UCSD-AML1 (cell line): ENCODE data around the gene SHF.
A peak's percentile ranks its signal among the peaks of the same experiment; 100 is the strongest.

Experiments used
- DNase-seq: peaks from one replicate; lab custom pipeline; 2025; ENCODE audit not compliant: unreplicated experiment; lab: John Stamatoyannopoulos, UW

The SHF gene

DNA sequence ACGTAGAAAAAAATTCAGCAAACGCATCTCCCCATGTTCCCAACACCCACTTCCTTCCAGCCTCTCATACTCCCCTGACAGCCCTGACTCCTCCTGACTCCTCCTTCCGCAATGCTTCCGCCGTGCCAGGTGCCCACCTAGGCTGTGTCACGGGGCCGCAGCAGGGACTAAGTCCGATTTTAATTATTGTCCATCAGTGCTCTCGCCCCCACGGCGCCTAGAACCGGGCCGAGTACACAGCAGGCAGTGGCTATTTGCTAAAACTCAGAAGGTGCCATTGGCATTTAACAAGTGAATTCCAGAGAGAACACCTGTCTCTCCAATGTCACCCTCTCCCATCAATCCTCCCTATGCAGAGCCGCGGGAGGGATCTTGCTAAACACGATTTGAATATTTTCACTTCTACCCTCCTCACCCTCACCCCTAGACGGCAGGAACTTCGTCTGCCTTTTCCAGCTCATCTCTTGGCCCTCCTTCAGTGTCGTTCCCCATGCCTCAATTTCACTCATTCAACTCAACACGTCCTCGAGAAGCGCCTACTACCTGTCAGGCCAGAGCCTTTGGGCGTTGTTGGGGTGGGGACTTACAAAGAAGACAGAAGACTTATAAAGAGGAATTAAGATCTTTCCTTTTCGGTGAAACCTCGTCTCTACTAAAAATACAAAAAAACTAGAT lies 11.5 kb upstream of the SHF start:
- DNase-seq, result peak; percentile 58

DNA sequence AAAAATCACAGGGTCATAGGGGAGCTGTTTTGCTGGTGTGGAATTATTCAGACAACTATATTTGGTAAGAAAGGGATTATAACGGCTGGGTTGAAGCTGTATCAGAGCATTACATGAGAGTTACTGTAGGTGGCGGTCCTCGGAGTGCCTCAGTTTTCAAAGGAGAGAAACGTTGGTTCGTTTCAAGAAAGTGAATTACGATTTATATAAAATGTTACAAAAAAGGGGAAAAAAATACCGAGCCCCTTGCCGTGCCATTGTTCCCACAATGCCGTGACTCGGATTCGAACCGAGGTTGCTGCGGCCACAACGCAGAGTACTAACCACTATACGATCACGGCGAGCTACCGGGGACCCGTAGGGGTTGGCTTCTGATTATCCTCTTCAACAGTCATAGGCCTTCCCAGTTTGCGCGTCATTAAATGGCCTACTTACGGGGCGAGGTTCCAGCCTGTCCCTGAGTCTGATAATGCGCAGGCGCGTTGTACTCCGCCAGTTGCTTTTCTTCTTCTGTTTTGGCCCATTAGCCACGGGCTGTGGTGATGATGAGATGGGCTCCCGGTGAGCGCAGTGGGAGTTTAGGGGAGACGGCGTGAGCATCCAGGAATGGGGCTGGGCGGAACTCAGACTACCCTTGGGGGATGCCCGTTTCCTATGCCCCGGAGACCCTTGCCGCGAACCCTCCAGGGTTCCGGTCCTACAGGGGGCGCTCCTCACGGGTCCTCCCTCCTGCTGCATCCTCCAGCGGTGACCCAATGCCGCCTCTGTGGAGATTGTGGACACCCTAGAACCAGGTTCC lies 10.8 kb upstream of the SHF start:
- peak; percentile 94 for DNase-seq

DNA sequence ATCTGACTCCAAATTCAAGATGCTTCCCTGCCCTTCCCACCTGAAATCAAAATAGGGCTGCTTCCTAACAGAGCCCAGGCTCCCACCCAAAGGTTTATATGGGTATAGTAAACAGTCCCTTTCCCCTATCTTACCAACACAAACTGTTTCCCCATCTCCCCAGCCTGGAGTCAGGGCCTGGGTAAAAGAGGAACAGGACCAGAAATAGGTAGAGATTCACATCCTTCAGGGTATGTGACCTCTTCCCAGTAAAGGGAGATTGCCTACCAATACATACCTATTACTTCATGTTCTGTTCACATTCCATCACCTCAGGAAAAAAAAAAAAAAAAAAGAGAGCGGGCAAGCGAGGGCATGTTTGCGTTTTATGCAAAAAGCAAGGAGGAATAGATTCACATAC lies 9.7 kb upstream of the SHF start:
- DNase-seq, result no peak

DNA sequence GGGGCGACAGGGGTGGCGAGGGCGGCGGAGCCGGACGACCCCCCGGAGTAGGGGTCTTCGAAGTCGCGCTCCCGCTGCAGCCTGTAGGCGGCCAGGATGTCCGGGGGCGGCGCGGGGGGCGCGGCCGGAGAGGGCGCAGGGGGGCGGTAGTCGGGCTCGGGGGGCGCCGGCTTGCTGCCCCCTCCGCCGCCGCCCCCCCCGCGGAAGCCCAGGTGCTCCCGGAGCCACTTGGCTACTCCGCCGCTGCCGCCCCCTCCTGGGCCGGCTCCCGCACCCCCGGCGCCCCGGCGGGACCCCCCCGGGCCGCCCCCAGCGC lies 230 bp downstream of the SHF start:
- DNase-seq, result no peak

DNA sequence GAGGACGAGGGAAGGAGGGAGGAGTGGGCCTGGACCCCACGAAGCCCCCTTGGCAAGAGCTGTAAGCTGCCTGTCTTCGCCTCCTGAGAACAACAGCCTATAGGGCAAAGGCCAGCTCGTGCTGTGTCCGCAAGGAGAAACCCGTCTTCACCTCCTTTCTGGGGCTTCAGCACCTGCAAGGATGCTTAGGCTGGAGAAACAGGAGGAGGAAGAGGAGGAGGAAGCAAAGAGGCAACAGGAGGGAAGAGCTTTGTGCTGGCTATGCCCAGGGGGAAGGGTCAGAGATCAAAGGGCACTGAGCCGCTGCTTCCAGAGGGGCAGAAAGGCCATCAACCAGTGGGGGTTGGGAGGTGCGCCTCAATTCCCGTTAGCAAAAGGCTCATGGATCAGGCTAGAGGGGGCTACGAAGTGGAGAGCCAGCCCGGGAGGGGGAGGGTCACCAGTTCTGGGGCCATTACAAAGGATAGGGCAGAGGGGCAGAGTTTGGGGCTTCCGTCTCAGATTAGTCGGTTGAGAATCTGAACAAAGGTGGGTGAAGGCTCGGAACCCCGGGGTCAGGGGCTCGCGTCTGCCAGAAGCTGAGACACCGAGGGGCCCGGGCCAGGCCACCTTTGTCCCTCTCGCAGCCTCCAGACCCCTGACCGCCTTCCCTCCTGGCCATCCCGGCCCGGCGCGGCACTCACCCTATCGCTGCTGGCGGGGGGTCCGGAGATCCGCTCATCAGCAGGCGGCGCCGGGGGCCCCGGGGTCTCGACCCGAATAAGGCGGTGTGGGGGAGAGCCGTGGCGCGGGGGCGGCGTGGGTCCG lies 792 bp downstream of the SHF start:
- DNase-seq, result no peak

DNA sequence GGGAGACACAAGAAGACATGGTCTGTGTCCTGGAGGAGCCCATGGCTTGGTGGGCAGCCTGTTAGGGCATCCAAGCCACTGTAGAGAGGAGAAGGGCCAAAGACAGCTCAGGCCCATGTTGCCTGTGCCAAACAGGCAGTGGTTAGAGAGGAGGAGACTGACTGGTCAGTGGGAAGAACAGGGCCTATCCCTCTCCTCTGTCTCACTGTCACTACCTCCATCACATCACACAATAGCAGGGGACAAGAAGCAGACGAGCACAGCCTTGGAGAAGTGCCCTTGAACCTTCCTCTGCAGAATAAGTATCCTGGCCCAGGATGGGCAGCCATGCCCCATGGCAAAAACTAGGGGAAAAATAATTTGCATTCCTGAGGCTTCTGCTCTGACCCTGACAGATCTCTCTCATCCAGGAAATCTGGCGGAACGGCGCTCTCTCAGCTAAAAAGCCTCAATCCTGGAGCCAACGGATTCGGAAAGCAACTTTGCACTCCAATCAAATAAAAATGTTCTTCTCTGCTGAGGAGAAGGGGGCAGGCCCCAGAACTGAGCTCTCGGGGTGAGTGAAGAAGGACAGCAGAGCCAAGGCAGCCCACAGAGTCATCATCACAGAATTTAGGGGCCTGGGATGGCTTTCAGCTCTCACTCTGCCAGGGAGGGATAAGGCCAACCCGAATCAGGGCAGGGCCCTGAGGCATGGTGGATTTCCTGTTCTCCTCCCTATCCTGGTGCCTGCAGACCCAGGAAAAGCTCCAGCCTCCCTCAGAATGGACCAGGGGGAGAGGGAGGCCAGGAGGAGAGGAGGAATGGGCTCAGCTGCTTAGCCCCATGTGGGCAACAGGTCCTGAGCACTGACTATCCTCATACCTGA lies 1.6 kb downstream of the SHF start:
- no peak for DNase-seq

DNA sequence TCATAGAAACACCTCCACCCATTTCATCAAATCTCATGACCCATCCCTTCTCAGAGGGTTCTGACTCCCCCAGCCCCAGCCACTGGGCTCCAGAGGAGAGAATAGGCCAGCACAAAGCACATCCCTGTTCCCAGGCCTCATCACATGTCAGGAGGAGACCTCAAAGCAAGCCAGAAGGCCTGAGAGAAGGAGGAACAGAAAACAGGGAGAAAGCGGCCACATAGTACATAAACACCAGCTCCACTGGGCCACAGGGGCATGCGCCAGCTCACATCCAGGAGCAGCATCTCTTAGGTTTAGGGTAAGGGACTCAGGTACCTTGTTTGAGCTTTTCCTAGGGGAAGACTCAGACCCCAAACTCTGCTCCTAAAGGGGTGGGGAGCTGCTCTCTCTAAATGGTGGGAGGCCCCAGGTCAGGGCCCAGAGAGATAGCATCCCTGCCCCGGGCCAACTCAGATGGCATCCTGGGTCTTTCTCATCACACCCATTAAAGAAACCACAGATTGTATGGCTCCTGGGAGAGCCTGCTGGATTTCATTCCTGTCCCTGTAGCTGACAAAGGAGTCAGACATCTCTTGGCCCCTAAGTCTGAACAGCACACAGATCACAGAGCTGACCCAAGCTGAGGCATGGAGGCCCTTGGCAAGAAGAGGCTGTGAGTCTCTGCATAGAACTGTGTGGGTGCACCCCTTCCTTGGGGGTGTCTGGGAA lies 2.5 kb downstream of the SHF start:
- DNase-seq, result no peak

DNA sequence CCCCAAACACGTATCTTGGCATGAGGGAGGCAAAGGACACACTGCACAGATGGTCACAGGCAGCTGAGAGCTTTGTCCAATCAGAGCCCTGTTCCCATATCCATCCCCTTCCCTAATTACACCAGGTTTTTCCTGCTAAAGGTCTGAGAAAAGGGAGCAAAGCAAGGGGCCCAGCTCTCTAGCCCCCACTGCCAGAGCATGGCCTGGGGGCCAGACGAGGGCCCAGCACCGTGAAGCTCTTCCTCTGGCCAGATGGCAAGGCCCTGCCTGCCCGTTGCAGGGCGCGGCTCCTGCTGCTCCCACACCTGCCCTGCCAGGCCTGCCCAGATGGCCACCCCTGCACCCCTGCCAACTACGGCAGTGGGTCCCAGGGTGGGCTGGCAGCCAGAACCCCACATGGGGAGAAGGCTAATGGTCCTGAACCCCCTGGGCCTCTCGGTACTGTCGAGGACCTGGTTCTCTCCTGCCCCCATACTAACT lies 3.2 kb downstream of the SHF start:
- DNase-seq, result no peak

DNA sequence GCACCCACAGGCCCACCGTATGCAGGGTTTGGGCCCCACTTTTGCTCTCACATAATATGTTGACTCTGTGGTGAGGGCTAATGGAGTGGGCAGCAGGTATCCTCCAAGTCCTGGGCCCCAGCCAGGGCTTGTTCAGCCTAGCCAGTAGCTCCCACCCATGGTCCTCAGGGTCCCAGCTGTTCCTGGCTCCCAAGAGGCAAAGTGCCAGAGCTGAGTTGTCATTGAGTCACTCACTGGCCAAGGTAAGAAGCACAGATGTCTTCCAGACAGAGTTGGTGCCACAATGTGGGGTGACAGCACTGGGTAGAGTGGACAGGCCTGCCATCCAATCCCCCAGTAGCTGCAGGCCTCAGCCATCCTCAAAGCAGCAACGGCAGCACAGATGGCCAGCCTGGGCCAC lies 4.3 kb downstream of the SHF start:
- no peak for DNase-seq

DNA sequence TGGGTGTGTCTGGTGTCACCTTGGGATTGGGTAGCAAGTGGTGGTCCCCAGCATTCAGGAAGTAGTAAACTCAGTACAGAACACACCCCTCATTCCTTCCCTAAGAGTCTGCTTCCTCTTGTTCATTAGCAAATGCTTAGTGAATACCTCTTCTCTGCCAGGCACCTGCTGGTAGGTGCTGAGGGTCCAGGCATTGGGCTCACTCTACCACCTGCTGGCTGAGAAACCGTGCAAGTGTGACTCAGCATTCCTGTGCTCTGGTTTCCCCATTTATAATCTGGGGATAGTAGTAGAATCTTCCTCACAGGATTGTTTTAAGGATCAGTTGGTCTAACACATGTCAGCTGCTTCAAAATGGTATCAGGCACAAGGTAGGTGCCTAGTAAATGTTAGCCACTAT lies 4.8 kb downstream of the SHF start:
- no peak for DNase-seq

DNA sequence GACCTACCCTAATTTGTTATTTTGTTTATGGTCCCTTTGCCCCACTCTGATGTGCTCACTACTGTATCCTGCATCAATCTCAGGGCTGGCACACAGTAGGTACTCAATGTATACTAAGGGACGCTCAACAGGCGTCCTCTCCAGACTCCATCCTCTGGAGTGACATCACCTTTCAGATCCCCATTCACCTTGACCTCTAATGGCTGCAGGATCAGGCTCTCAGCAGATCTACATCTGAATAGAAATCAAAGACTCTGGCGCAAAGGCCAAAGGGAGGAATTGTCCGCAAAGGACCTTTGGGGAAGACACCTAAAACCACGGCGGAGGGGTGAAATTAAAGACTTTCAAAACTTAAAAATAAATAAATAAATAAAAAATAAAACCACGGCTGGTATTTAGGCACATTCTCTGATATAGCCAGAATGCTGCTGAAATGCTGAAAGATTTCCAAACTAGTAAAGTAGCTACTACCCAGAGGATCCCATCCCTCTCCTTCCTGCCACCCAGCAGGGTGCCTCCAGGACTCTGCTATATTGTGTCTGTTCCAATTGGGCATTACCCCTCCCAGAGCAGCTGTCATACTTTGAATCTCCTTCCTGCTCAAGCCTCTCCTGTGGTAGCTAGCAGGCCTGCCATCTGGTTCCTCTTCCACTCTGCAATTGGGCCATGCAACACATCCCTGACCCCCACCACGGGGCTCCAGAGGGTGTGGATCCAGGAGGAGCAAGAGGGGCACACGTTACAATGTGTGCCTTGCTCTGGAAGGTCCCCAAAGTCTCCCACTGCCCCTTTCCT lies 6.1 kb downstream of the SHF start:
- peak; percentile 70 for DNase-seq

DNA sequence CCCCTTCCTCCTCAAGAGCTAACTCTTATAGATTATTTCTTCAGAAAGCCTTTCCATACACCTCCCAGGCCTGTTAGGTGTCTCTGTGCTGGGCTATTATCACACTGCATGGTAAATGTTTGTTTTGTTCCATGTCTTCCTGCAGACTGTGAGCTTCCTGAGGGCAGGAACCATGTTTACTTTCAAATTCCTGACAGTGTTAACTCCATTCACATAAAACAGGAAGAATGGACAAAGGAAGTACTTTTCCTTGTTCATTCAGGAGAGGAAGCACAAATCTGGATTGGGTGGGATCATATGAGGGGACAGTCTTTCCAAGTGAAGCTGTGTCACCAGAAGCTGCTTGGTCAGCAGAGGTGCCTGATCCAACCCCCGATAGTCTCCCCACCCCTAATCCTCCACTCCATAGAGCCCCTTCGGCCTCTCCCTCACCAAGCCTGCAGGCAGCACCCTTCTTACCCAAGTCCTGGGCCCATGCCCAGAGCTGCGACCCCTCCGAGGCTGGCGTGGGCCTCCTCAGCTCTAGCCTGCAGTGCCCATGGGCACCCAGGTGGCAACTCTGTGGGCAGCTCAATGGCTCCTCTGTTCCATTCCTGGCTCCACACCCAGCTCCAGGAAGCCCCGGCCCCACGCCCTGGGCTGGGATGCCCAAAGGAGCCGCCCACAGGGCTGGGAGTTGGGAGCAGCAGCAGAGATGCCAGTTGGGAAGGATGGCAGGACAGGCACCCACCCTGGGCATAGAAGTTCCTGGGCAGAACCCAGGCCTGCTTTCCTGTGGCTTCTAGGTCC lies 6.9 kb downstream of the SHF start:
- no peak for DNase-seq

DNA sequence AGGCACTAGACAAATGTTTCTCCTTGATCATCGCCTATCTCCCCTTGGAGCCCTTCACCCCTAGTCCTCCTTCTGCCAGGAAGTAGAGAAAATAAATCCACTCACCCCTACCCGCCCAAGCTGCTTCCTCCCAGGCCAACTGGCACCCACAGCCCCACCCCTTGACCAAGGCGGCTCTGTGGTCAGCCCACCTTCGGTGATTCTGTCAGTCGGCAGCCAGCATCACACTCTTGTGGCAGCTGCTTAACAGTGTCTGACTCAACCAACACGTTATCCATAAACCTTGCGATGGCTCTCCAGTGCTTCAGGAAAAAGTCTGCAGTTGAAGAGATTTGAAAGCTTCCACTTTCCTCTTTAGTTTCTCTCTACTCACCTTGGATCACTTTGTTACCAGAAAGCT lies 7.6 kb downstream of the SHF start:
- peak; percentile 77 for DNase-seq

DNA sequence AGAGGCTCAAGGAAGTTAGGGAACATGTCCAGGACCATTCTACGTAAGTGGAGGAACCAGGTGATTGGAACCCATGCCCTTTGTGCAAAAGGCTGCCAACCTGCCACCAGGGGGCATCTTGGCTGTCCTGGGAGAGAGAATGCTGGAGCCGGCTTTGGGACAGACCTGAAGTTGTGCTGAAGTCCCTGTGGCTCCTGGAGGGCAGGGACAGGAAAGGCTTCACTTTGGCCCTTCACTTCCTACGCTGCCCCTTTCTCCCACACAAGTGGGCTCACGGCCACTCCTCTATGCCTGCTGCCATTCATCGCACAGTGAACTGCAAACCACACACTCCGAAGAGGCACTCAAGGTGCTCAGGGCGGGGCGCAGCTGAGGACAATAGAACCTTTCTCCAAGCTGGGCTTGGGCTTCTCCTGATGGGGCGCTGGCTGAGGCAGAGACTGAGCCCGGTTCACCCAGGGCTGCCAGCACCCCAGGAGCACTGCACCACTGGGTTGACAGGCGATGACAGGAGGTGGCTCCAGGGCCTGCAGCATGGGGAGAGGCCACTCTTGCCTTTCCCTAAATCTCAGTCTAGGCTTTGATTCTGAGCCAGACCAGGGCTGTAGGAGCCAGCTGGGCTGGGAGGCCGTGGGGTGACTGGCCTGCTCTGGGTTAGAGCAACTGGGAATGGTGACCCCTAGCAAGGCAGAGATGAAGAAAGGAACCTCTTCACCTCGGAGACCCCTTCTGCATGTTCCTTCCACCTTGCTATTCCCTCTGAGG lies 8.4 kb downstream of the SHF start:
- DNase-seq, result peak; percentile 39

DNA sequence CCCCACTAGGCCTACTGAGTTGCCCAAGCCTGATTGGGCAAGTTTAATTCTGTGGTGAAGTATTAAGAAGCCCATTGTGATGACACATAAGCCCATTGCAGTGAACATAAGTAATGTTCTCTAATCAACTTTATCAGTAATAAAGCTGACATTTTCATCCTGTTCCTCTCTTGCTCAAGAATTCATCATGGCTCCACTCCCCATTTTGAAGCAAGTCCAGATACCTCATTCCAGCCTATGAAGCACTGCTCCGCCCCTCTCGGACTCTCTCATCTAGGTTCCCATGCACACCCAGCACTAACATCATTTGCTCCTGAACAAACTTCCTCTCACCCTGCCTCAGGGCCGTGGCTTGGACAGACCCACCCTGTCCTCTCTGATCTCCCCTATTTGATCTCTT lies 10.5 kb downstream of the SHF start:
- DNase-seq, result no peak

DNA sequence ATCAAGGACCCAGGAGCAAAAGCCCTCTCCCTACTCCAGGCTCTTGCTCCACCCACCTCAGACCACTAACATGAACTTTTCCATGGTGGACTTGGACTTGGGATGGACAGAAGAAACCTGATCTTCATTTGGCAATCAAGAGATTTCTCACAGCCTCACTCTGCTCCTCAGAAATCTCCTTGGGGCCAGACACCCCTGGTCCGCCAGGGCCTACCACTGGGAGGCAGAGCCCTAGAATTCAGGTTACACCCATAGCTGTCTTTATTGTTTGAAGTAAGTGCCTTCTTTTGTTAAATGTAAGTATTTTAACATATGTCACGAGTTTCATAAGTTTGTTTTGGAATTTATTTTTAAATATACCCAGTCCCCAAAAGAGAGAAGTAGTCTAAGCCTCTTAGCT lies 13.2 kb downstream of the SHF start:
- no peak for DNase-seq

DNA sequence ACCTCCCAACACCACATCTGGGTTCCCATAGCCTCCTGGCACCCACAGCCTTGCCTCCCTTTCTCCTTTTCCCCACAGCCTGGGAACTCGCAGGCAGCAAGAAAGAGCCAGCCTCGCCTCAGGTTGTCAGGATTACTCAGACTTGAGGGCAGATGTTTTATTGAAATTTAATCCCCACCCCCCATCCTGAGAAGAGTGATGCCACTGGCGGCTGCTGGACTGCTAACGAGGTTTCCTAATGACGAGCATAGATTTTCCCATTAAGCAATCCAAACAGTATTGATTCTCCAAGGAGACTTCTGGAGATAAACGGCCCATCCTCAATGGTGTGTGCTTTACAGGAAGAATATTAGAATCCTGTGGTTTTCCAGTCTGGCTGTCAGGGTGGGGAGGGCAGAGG lies 13.7 kb downstream of the SHF start:
- no peak for DNase-seq

DNA sequence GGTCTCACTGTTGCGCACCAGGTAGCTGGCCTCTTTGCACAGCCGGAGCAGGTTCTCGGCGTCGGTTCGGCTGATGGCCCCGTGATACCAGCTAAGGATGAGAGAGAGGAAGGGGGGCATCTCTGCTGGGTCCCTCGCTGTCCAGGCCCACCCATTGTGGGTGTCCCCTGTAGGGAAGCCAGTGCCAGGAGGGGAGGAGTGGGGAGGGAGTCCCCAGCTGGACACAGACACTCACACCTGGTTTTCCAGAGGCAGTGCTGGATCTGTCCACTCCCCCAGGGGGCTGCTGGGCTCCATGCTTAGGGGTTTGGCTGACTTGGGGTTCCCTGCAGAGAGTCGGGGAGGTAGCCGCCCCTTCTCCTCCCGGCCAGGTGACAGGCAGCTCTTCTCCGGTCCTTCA lies 15.9 kb downstream of the SHF start:
- no peak for DNase-seq
